K562 (cell line): ENCODE data around the gene HEATR3. TPM values are rescaled to one million over a fixed set of nuclear protein-coding genes. Genes with fewer than 3 reads are reported as not detected.
A peak's percentile ranks its signal among the peaks of the same experiment; 100 is the strongest.

Experiments
- ARID2 ChIP-seq: fragments of 450-650 bp; IDR thresholded peaks from 2 replicates; pipeline ENCODE4 v1.6.1; 2017; ENCODE audit warnings: antibody characterized with exemption, mild to moderate bottlenecking
- BCL6 ChIP-seq: fragments of 250-450 bp; sonication (Bioruptor Pico); IDR thresholded peaks from 2 replicates; pipeline ENCODE4 v1.4.0; 2020
- CBX5 ChIP-seq: IDR thresholded peaks from 2 replicates; pipeline ENCODE4 v1.6.1; 2014; ENCODE audit warnings: low read depth, borderline replicate concordance
- CREB1 ChIP-seq, 2 experiments: sonication (generic) in 1 of 2; formaldehyde crosslinking in 1 of 2; IDR thresholded peaks; 2 replicates each; pipeline versions ENCODE4 v1.6.1 to v1.8.0; 2012 to 2022; ENCODE audit warnings: inconsistent platforms in 1 of 2, mild to moderate bottlenecking in 1 of 2, missing genetic modification reagents in 1 of 2, moderate library complexity in 1 of 2
- CREBBP ChIP-seq: IDR thresholded peaks from one replicate; pipeline ENCODE4 v1.6.1; 2012; ENCODE audit warnings: low read depth, mild to moderate bottlenecking, control low read depth, inconsistent platforms, low read length
- DNMT1 ChIP-seq: fragments of 450-650 bp; IDR thresholded peaks from 2 replicates; pipeline ENCODE4 v1.6.1; 2016; ENCODE audit warnings: antibody characterized with exemption, mild to moderate bottlenecking
- HMG20A ChIP-seq: fragments of 450-650 bp; formaldehyde crosslinking; conservative IDR thresholded peaks from 2 replicates; pipeline ENCODE4 v1.4.0; 2020; ENCODE audit warnings: mild to moderate bottlenecking, mixed read lengths
- HNRNPH1 ChIP-seq: fragments of 200-400 bp; formaldehyde crosslinking; optimal IDR thresholded peaks from 2 replicates; pipeline ENCODE3; 2017; ENCODE audit warnings: low read depth, mild to moderate bottlenecking, low read length, moderate library complexity
- MBD2 ChIP-seq: sonication (generic); IDR thresholded peaks from 2 replicates; pipeline ENCODE4 v1.6.1; 2016; ENCODE audit warnings: low read depth, borderline replicate concordance
- NFYB ChIP-seq: IDR thresholded peaks from 2 replicates; pipeline ENCODE4 v1.6.1; 2011; ENCODE audit warnings: mild to moderate bottlenecking, moderate library complexity; ENCODE audit not compliant: insufficient read length; ENCODE audit errors: extremely low read depth
- NR1H2 ChIP-seq: sonication (generic); formaldehyde crosslinking; IDR thresholded peaks from 2 replicates; pipeline ENCODE4 v1.4.0; 2020; ENCODE audit warnings: mild to moderate bottlenecking, missing genetic modification reagents
- PPARD ChIP-seq: fragments of 250-450 bp; sonication (Bioruptor Pico); IDR thresholded peaks from 2 replicates; pipeline ENCODE4 v1.8.0; 2022; ENCODE audit warnings: inconsistent platforms, mild to moderate bottlenecking, moderate library complexity
- SNRNP70 ChIP-seq: fragments of 200-400 bp; formaldehyde crosslinking; optimal IDR thresholded peaks from 2 replicates; pipeline ENCODE3; 2017; ENCODE audit warnings: low read depth, low read length
- TAF7 ChIP-seq: fragments of 450-650 bp; IDR thresholded peaks from 2 replicates; pipeline ENCODE4 v1.6.1; 2016; ENCODE audit warnings: missing genetic modification characterization, missing compliant biosample characterization
- U2AF1 ChIP-seq: fragments of 200-400 bp; formaldehyde crosslinking; optimal IDR thresholded peaks from 2 replicates; pipeline ENCODE3; 2017; ENCODE audit warnings: mild to moderate bottlenecking, low read depth, low read length, moderate library complexity
- USF1 ChIP-seq: sonication (generic); formaldehyde crosslinking; IDR thresholded peaks from 2 replicates; pipeline ENCODE4 v1.9.0; 2022; ENCODE audit warnings: mild to moderate bottlenecking, missing genetic modification reagents
- ZBTB1 ChIP-seq: sonication (generic); formaldehyde crosslinking; IDR thresholded peaks from 2 replicates; pipeline ENCODE4 v1.8.1; 2023; ENCODE audit warnings: missing genetic modification reagents, low read depth, mild to moderate bottlenecking, borderline replicate concordance
- ZHX1 ChIP-seq: fragments of 150-350 bp; conservative IDR thresholded peaks from 2 replicates; pipeline ENCODE4 v1.6.1; 2014; ENCODE audit warnings: low read length
- ZNF79 ChIP-seq: fragments of 250-450 bp; sonication (Bioruptor Pico); IDR thresholded peaks from 2 replicates; pipeline ENCODE4 v1.4.0; 2020; ENCODE audit warnings: low read depth, mild to moderate bottlenecking, moderate library complexity
- polyA plus RNA-seq, 8 experiments: library from polyadenylated mRNA; depleted of rRNA in 4 of 8; stranded (reverse) in 5 of 8; unstranded in 3 of 8; fragments of >200 nt; fragmentation: Nextera tagmentation in 2 of 8; fragmentation: Illumina TruSeq in 1 of 8; extraction: Ambion mirVana in 2 of 8; extraction: Trizol in 1 of 8; gene quantifications; 2 replicates each; pipeline versions ENCODE4 v1.2.1 to v1.2.3, GENCODE V29; 2011 to 2014; ENCODE audit warnings: inconsistent platforms in 1 of 8, missing spikeins in 1 of 8
- total RNA-seq, 7 experiments: library from RNA; depleted of rRNA in 6 of 7; stranded (reverse); fragments of >200 nt in 6 of 7; fragmentation: Illumina TruSeq in 2 of 7; extraction: Trizol in 2 of 7; gene quantifications; 2 replicates each; pipeline versions ENCODE4 v1.2.1 to v1.2.3, GENCODE V29; 2011 to 2021; ENCODE audit warnings: low replicate concordance in 1 of 7
- TF ChIP-seq, protein P1 (sequence below): fragments of 200-800 bp; sonication (Bioruptor generic); IDR thresholded peaks from 2 replicates; pipeline ENCODE4 v1.6.1; 2017; ENCODE audit warnings: missing genetic modification characterization, missing compliant biosample characterization

Gene HEATR3
- total and polyA plus RNA-seq, 9 of the 15 experiments (the other 6 are each of a cell fraction or from before 2014, with no cell fraction given): 1.7 to 30.2 (median 18.8) TPM

DNA sequence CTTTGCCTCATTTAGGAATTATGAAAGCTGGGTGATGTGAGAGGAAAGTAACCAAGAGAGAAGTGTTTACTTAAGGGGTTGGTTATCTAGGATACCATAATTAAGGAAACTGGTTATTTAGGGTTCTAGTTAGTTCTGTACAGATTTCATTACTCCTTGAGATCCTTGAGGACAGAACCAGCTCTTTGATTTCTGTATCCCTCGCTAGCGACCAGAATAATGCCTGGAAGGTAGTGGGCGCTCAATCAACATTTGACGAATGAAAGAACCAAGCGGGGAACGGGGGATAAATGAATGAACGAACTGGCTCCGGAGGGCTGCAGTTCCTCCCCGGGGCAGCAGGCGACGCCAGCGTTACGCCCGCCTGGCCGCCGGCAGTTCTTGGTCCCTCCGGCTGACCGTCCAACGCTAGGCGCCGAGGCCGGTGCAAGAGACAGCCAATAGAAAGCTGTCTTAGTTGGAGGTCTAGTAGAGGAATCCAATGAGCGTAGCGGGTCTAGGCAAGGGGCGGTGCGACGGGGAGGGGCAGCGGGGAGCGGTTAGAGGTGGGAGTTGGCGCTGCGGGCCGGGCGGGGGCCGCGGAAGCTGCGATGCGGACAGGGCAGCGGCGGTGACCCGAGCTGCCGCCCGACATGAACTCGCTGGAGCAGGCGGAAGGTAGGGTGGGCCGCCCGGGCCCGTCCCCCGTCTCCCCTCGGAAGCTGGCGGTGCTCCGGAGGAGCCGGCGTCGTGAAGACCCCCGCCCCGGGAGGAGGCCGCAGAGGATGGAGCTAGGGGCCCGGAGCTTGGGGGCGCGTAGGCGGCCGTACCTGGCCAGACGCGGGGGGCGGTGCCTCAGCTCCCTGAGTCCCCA lies 40.9 kb upstream of the HEATR3 start, which contains the start of gene CNEP1R1 (continued):
- TF ChIP-seq ARID2 (no peak), TAF7 (tag) (no peak), ZHX1 (no peak), HNRNPH1 (no peak), MBD2 (peak; percentile 99), BCL6 (no peak), DNMT1 (no peak), USF1 (no peak), HMG20A (no peak), CREB1 (IDR thresholded peaks at IDR 0.05) (peak; percentile 63), CREB1 (CRISPR knock-in tag; IDR thresholded peaks at IDR 0.05) (peak; percentile 71; the same call in 1 of the 2 replicates), ZBTB1 (CRISPR knock-in tag) (peak; percentile 84; the same call in 1 of the 2 replicates), SNRNP70 (no peak), NR1H2 (CRISPR knock-in tag) (no peak), PPARD (CRISPR knock-in tag) (no peak), ZNF79 (CRISPR knock-in tag) (no peak), CREBBP (no peak), CBX5 (no peak), NFYB (peak; percentile 92), U2AF1 (no peak)
- TF ChIP-seq, protein P1, sequence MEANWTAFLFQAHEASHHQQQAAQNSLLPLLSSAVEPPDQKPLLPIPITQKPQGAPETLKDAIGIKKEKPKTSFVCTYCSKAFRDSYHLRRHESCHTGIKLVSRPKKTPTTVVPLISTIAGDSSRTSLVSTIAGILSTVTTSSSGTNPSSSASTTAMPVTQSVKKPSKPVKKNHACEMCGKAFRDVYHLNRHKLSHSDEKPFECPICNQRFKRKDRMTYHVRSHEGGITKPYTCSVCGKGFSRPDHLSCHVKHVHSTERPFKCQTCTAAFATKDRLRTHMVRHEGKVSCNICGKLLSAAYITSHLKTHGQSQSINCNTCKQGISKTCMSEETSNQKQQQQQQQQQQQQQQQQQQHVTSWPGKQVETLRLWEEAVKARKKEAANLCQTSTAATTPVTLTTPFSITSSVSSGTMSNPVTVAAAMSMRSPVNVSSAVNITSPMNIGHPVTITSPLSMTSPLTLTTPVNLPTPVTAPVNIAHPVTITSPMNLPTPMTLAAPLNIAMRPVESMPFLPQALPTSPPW (CRISPR knock-in tag): peak; percentile 99
